Fibroblast of skin of abdomen (primary cell): ENCODE data around the gene CST6.
A peak's percentile ranks its signal among the peaks of the same experiment; 100 is the strongest.
"Not testable (repeated sequence)": the region's sequence is repeated elsewhere in the genome, so short reads cannot be mapped to it uniquely, and the experiment has no call there.

Source experiments
- DNase-seq: peaks from one replicate; pipeline ENCODE4 v3.0.0-alpha.2; 2013

CST6 gene

GRCh38 chr11:66015936-66016792 lies 4.4 kb downstream of the CST6 start:
- DNase-seq: no peak

- no peak for DNase-seq
Observed at GRCh38 chr11:66016793-66017177, 5.0 kb downstream of the CST6 start.

GRCh38 chr11:66017321-66017720 lies 5.5 kb downstream of the CST6 start:
- no peak for DNase-seq

- no peak for DNase-seq
Observed at GRCh38 chr11:66020212-66020611, 8.4 kb downstream of the CST6 start.

GRCh38 chr11:66020618-66021357 lies 9.0 kb downstream of the CST6 start:
- peak; percentile 48 for DNase-seq

- peak; percentile 52 for DNase-seq
Observed at GRCh38 chr11:66022401-66023185, 10.8 kb downstream of the CST6 start.

- not testable (repeated sequence) for DNase-seq
Observed at GRCh38 chr11:66023186-66023440, 11.3 kb downstream of the CST6 start.

GRCh38 chr11:66026017-66026529 lies 14.3 kb downstream of the CST6 start, which contains the start of gene CATSPER1:
CATSPER1 (minus strand) TSS chr11:66026479; CDS start chr11:66026379, 100 bp downstream.
- no peak for DNase-seq

- no peak for DNase-seq
Observed at GRCh38 chr11:66032957-66033735, 21.3 kb downstream of the CST6 start.

GRCh38 chr11:66035653-66036333 lies 24.0 kb downstream of the CST6 start:
- no peak for DNase-seq

- no peak for DNase-seq
Observed at GRCh38 chr11:66036334-66036710, 24.5 kb downstream of the CST6 start.

GRCh38 chr11:66037327-66037726 lies 25.5 kb downstream of the CST6 start:
- no peak for DNase-seq

GRCh38 chr11:66039765-66040164 lies 28.0 kb downstream of the CST6 start:
- no peak for DNase-seq

GRCh38 chr11:66042227-66042995 lies 30.6 kb downstream of the CST6 start:
- no peak for DNase-seq

- DNase-seq: no peak
Observed at GRCh38 chr11:66042996-66043906, 31.4 kb downstream of the CST6 start.

GRCh38 chr11:66044757-66045156 lies 32.9 kb downstream of the CST6 start:
- no peak for DNase-seq

- peak; percentile 67 for DNase-seq
Observed at GRCh38 chr11:66045177-66045639, 33.4 kb downstream of the CST6 start.

GRCh38 chr11:66046901-66047300 lies 35.1 kb downstream of the CST6 start:
- no peak for DNase-seq

- no peak for DNase-seq
Observed at GRCh38 chr11:66047541-66048365, 35.9 kb downstream of the CST6 start.
